Cerebellar cortex (tissue), 1 donor: ENCODE measurements around the gene AADAT.
"Not testable (repeated sequence)": the region's sequence is repeated elsewhere in the genome, so short reads cannot be mapped to it uniquely, and the experiment has no call there.

Experiments used
- DNase-seq: peaks from one replicate; pipeline ENCODE4 v3.0.0-alpha.2; 2015; ENCODE audit warnings: low spot score

Gene AADAT

DNA sequence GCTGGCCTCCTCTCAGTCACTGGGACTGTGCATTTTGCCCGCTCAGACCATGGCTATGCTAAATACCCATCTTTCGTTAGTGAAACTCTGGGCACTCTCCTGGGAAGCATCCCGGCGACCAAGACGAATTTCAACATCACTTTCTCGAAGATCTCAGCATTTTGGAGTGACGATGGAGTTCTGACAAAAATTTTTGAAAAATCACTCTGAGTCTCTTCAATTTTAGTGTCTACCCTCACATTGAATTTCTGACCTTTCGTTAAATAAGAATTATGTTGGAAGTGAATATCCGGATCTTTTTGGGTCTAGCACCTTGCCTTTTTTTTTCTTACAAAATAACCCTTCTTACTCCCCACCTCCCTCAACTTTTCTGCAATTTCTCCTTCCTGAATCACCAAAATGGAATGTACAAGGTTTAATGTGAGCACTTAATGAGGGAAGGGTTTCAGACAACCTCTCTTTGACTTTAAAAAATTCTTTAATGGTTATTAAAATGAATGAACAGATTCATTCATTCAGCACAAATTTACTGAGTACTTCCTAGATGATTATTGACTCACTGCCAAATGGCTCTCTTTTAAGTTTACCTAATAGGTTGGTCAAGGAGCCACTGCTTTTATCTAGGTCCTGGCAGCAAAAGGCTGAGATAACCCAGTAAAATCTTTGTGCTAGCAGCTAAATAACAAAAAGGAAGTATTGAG, 746 bp upstream of the AADAT start:
- no peak for DNase-seq

DNA sequence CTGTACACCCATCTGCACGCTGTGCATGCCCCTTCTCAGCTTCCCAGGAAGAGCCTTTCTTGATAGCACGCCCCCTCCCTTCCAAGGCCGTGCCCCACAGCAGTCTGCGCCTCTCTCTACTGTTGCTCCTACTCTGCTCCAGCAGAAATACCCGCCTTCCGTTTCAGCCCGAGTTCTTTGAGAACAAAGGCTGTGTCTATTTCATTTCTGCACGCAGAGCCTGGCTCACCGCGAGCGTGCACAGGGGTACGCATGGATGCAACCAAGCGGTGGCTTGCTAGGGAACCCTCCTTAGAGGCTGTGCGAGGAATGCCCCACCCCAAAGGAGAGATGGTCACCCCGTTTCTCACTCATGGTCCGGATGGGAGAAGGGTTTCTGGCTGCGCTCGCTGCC, 485 bp downstream of the AADAT start:
- DNase-seq, result peak; percentile 13

DNA sequence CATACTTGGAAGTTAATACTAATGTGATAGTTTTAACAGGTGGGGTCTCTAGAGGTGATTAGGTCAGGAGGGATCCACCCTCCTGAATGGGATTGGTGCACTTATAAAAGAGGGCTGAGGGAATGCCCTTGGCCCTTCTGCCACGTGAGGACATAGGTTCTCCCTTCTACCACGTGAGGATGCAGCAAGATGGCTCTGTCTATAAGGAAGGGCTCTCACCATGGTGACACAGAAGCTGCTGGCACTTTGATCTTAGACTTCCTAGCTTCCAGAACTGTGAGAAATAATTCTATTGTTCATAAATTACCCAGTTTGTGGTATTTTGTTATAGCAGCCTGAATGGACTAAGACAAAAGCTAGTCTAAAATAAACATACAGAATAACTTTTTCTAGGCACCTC, 1.0 kb downstream of the AADAT start:
- DNase-seq, result no peak

DNA sequence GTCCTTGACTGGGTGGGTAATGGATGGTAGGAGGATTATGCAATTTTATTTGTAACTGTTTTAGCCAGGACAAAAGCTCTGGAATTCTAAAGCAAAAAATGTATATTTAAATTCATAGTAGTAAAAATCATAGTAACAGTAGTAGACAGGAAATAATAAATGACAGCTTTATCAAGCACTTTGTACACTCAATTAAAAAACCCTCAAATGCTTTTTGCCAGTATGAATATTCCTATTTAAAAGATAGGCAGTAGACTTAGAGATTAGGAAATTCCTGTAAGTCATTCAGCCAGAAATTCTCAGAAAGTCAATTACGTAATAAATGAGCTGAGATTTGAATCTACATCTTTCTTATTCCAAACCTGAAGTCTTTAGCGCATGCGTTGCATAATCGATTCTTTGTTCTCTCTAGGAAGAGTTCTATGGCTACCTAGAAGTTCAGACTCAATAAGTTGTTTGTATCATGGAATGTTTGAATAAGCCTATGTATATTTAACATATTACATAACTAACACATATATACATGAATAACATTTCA, 2.5 kb downstream of the AADAT start:
- DNase-seq, result no peak

DNA sequence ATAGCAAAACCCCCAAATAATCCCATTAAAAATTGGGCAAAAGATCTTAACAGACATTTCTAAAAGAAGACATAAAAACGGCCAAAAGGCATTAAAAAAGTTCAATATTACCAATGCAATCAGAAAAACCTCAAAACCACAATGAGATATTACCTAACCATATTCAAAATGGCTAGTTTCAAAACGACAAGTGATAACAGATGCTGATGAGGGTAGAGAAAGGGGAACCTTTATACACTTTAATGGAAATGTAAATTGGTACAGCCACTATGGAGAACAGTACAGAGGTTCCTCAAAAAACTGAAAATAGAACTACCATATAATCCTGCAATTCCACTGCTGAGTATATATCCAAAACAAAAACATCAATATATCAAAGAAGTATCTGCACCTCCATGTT, 6.2 kb downstream of the AADAT start:
- no peak for DNase-seq

DNA sequence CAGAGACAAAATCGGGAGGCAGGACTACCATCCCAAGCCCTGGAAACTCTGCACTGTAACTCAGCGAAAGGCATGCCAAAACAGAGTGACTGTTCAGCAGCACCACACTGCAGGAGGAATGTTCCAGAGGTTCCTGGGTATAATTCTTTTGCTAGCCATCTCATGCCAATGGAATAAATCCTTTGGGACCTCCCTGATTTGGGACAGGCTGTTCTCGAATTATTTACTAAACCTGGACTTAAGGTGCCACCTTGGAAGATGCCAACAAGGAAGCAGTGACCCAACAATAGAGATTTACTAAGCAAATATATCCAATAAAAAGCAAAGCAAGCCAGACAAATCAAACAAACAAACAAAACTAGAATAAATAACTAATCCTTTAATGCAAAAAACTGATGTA, 9.3 kb downstream of the AADAT start:
- no peak for DNase-seq

DNA sequence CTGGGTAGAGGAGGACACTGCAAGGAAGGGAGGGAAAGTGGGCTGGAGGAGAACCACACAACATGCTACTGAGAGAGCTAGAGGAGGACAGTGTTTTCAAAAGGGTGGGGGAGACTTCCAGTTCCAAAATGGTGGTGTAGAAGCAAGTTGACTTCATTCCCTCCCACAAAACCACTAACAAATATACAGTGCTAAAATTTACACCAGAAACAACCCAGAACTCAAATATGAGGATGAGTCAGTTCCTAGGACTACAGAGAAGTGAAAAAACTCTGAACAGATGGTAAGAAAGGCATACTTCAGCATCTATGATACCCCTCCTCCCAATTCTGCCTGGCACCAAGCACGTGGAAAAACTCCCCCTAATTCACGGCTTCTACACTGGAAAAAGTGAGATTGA, 9.8 kb downstream of the AADAT start:
- DNase-seq, result no peak

DNA sequence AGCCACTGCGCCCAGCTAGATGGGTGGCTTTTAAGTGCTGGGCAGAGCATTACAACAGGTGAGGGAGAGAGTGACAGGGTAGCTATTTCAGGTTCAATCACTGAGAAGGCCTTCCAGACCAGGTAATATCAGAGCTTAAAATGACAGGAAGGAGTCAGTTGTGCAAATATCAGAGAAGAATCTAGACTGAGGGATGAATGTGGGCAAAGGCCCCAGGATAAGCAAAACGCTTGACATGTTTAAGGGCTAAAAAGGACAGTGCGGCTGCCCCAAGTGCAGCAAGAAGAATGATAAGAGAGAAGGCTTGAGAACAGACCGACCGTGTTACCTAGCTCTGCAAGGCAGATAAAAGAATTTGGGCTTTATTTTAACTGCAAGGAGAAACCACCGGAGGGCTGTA, 18.6 kb downstream of the AADAT start:
- no peak for DNase-seq

DNA sequence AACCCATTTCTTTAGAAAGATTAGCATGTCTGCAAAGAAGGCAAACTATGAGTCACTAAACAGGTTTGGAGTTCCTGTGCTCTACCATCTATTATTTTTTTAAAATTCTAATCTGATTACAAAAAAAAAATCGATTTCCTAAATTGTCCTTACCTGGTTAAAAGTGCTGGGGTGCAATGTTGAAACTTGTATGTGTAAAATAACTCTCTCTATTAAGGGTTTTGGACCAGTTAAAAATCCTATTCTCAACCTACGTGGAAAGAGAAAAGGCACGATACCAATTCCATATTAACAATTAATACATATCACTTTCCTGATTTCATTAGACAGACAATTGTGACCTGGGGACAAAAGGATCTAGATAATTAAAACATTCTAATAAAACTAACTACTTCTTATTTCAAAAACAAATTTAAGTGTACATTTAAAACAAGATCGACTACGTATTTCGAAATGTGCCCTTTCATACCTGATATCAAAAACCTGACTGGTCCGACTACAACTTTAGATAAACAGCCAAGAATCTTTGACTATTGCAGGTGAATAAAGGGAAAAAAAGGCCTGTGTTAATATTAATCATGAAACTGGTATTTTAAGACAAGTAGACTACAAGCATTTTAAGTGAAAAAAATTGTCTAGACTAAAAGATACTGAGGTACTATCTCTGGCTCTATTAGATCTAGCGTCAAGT, 21.2 kb downstream of the AADAT start:
- no peak for DNase-seq

DNA sequence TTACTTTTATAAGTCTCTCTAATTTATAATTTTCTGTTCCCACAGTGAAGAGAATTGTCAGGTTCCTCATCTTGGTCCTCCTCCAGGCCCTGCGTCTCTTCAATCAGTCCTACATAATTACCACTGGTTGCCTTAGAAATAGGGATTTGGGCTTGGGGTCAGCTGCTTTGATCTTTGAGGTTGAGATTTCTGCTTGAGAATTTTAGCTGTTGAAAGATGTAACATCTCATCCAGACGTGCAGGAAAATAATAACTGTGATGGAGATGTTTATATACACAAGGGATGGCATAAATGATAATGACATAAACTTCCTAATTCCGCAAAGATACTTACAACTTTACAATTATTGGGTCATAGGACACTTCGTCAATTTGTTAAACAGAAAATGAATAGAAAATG, 30.3 kb downstream of the AADAT start:
- DNase-seq, result no peak

DNA sequence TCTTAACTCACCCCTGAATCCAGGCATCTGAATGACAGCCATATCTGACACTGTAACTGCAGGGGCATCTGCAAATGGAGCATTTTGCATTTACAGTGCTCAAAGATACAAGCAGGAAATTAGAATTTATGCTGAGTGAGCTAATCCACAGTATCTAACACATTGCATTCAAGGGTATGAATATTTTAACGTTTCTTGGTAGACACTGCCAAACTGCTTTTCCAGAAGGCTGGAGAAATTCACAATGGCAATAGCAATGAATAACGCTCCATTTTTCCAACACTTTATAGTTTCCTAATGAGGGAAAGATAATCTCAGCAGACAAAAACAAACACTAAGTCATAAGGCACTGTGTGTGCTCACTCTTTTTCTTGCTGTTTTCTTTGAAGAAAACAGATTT, 30.9 kb downstream of the AADAT start:
- no peak for DNase-seq

DNA sequence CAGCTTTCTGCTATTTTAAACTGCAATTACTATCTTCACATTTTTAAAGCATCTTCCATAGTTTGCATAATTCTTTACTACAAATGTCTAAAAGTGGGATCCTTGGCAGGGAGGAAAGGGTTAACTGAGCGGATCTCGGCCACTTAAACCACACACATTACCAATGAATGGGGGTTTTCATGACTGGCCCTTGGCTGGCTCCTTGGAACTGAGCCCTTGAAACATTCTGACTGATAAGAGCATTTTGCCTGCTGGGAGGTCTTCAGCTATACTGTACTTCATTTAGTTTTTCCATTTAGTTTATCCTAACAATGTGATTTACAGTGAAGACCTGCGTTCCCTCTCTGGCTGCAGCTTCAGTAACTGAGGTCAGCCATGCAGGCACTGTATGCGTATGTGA, 31.9 kb downstream of the AADAT start:
- no peak for DNase-seq

DNA sequence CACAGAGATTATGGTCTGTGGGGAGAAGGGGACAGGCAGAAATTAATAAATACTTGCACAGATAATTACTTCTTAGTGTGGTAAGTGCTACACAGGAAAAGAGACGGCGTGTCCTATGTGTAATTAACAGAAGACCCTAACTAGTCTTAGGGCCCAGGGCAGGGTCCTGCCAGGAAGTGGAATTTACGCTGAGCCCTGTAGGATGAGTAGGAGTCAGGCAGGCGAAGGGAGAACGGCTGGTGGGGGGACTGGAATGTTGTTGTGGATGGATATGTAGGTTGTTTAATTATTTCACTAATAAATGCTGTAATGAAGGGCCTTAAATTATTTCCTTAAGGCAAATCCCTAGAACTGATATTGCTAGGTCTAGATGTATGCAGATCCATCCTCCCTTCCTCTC, 36.8 kb downstream of the AADAT start:
- DNase-seq, result no peak

DNA sequence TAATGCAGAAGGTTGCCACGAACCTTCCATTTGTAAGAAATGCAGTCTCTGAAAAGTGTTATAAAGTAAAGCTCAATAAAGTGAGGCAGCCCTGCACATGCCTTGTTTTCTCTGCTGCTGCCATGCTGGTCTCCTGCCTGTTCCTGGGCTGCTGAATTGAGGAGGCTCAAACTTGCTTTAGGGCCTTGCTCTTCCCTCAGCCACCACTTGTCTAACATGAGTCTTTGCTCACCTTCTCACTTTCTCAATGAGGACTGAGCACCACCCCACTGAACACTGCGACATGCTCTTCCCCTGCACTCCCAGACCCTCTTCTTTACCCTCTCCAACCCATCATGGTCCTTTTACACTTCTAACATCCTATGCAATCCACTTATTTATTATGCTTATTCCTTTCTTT, 38.4 kb downstream of the AADAT start:
- no peak for DNase-seq

DNA sequence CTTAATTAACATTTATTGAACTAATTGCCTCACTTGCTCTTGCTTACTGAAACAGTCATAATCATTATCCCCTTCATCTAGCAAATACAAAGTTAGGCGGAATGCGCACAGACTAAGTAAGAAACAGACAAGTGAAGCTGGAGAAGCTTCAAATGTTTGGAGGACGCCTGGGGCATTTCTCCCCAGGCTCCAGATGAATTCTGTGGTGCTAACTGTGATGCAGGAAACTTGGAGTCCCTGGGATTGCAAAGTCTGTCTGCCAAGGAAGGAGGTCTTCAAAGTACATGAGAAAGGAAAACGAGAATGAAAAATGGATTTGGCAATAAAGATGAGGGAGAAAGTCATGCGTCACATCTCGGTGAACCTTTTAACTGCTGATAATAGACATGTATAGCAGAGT, 40.0 kb downstream of the AADAT start:
- DNase-seq, result no peak

DNA sequence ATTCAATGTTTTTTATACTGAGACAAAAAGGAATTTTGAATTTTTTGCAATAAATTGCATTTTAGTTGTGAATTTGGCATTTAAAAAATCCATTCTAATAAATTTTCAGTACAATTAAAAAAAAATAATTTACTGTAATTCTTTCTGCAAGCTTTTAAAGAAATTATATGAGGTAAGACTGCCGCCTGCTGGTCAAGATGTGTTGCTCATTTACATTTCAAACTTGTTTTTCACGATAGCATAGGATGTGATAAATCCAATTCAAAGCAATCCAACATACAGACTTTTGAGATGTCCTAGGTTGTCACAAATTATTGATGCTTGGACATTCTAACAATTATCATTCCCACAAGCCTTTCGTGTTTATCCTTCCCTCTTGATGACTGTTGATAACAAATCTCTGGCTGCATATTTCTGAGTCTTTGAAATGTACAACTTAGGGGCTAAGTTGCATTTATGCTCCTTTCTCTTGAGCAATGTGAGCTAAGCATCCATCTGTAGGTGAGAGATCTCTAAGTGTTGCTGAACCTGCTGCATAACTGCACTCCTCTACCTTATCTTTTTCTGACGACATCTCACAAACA, 41.9 kb downstream of the AADAT start:
- DNase-seq, result peak; percentile 78

DNA sequence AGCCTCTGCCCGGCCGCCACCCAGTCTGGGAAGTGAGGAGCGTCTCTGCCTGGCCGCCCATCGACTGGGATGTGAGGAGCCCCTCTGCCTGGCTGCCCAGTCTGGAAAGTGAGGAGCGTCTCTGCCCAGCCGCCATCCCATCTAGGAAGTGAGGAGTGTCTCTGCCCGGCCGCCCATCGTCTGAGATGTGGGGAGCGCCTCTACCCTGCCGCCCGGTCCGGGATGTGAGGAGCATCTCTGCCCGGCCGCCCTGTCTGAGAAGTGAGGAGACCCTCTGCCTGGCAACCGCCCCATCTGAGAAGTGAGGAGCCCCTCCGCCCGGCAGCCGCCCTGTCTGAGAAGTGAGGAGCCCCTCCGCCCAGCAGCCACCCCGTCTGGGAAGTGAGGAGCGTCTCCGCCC, 43.6 kb downstream of the AADAT start:
- not testable (repeated sequence) for DNase-seq

DNA sequence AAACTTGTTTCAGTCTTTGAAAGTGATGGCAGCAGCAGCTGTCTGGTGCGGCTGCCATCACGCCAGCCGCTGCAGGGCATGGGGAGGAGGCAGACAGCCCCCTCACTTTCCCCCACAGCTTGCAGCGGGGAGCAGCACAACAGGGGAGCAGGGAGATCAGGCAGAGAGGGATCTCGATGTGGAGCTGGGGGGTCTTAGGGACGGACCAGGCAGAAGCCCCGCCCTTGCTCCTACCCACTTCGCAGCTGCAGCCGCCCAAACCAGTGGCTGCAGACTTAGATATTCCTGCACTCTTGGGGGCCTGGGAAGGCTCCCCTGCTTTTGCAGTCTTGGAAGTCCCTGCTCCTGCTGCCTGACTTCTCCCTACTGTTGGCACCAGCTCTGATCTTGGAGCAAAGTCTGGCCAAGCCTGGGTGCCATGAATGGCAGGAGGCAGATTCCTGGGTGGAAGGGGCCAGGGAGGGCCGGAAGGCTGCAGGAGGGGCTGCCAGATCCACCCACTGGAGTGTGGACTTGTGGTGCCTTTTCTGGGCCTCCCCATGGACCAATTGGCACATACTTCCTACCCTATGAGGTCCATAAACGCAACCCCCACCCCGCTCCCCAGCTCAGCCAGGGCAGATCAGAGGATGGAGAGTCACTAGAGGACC, 49.6 kb downstream of the AADAT start:
- DNase-seq, result no peak

DNA sequence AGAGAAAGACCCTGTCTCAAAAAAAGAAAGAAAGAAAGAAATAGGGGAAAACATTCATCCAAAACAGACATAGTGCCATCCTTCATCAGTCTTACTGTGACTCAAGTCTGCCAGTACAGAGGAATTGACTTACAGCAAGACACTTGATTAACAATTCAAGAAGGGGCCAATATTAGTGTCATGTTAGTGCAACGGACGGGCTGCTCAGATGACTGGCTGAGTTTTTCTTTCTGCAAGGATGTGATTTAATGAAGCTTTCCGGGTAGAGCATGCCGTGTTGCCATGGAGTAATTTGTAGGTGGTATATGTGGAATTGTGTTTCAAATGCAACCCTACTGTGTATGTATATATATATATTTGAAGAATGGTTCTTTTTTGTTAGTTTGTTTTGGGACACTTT, 51.0 kb downstream of the AADAT start:
- DNase-seq, result no peak

DNA sequence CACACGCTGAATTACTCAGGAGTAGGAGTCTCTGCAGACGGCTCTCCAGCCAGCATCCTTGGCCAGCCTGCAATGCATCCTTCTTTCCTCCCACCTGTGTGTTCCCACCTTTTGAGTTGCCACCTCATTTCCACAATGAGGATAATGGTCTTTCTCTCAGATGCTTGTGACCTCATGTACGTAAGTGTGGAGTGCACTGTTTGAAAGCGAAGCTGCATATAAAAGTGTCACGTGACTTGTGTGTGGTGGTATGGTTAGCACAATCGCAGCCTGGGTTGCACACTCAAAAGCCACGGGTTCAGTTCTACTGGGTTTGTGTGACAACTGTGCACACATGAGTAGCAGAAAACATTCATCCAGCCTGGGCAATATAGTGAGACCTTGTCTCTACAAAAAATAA, 51.5 kb downstream of the AADAT start:
- no peak for DNase-seq

DNA sequence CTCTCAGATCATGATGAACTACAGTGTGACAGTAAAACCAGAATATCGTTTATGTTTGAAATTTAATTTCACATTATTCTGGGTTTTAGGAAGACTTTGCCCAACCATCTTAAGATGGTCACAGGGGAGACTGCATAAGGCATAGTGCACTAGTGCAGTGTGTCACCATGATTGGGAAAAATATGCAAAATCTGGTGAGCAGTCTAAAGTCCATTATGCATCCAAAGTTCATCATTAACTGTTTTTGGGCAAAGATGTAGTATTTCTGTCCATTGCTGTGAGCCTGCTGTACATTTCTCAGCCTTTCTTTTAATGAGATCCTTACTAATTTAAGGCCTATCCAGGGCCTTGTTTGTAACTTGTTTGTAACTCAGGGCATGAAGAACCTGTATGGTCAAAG, 52.3 kb downstream of the AADAT start:
- DNase-seq, result no peak

DNA sequence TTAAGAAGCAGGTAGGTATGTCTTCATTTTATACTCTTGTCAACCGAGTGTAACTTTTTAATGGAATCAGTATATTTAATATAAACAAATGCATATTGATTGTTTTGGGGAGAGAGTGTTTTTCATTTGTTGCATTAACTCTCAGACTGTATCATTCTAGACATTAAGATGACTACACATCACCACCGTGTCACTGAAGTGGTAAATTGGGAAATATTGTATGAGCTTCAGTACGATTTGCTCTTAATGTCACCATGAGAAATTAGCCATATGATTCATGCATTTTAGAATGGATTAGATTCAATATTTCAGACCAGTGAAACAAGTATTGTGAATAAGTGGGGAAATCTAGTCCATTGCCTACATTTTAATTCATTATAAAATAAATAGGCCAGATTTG, 53.9 kb downstream of the AADAT start:
- no peak for DNase-seq

DNA sequence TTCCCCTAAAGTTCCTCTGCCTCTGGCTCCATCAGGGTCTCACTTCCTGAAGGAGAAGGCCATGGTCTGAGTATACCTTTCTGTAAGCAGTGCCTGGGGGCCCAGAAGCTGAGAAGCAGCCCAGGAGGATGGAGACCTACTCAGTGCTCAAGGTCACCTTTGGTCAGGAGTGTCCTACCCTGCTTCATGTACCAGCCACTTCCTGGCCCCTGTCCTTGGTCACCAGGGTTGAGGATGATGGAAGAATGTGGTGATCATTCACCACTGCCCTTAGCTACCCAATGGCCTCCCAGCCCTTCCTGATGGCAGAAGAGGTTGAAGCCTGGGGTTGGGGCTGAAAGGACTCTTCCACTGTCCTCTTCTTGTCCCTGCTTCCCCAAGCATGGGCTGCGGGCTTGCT, 54.5 kb downstream of the AADAT start:
- no peak for DNase-seq
